HS-27A (cell line): ENCODE results near the gene MOB3B.

Experiments
- DNase-seq: peaks from one replicate; pipeline ENCODE4 v3.0.0-alpha.2; 2012; ENCODE audit warnings: low read depth, missing footprints

Gene MOB3B

GRCh38 chr9:27540502-27540901 lies 10.9 kb upstream of the MOB3B start:
- DNase-seq = no peak

DNA sequence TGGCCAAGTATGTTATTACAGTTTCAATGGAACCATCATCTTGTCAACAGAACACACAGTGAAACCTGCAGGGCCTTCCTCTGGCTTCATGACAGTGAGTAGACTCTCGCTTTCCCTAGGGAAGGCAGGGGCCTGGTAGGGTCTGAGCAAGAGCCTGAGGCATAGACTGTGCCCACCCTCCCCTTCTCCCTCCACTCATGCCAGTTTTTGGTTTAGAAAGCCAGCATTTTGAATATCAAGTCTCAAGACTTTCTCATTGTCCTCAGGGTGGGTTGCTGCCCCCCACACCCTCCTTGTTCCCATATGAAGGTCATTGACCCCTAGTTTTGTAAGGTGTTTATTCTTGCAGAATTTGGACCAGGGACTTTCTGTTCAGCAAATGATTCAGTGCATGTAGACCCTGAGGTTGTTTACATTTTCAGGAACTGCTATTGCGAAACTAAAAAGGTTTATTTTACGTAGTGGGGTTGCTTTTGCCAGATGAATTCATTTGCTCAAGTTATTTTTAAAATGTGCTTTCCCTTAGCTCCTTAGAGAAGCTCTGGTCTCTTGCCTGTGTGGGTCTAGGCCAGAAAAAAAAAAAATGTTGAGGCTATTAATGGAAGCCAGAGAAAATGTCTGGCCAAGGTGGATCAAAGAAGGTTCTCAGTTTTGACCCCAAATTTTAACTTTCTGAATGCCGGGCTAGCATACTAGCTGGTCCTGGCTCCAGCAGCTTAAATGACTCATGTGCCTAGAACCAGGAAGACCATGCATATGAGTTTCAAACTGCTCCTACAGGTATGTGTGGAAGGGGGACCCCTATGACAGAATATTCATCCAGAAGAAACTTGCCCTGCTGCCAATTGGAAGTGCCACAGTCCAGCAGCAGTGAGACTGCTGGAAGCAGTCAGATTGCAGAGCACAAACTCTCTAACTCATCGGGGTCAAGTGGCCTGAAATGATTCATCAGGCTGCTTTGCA lies 10.1 kb upstream of the MOB3B start:
- no peak for DNase-seq

DNA sequence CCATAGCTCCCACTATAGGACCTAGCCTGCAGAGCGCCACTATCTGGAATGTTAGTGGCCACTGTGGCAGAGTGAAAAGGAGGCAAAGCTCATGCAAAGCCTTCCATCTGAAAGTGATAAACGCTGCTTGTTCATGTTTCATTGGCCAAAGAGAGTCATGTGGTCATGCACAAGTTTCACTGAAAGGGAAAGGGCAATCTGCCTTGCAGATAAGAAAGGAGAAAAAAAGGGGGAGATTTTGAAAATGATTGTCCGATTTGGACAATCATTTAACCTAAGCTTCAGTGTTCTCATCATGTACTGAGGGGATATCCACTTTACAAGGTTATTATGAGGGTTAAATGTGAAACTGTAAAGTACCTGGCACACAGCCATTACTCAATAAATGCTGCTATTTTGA lies 9.0 kb upstream of the MOB3B start:
- DNase-seq = no peak

- no peak for DNase-seq
These were observed 8.1 kb upstream of the MOB3B start for GRCh38 chr9:27537756-27538155.

GRCh38 chr9:27537027-27537435 lies 7.4 kb upstream of the MOB3B start:
- DNase-seq = no peak

DNA sequence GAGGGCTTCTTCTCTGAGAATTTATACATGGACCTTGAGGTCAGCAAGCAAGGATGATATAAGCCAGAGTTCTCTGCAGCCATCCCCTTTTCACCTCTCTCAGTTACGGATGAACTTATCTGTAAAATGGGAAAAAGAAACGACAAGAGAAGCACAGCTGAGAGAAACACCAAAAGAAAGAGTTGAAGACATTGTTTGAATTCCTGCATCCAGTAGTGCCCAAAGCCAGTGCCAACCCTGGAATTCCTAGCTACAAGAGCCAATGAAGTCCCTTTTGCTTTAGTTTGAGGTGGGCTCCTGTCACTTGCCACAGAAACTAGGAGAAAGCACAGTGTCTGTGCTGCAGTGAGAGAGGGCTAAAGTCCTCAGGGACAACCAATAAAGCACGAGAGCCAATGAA lies 6.6 kb upstream of the MOB3B start:
- no peak for DNase-seq

GRCh38 chr9:27535701-27536118 lies 6.1 kb upstream of the MOB3B start:
- no peak for DNase-seq

DNA sequence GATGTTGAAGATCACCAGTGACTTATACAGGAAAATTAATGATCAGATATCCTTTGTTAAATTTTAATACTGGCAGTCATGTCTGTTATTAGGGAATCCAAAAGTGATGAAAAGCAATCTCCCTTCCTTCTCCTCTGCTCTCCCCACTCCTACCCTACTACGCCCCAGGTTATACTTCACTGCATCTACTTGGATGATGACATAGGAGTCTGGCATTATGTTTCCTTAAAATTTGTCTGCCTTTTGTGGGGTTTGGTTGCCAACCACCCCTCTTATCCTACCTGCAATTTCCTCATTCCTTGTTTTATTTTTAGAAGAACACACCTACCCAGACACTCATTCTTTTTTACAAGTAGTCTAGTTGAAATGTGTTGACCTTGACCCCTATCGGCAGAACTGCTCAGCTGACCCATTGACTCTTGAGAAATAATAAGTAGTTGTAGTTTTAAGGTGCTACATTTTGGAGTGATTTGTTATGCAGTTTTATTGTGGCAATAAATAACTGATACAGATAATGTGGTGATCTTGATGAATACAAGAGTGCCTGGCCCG lies 5.1 kb upstream of the MOB3B start:
- no peak for DNase-seq

DNA sequence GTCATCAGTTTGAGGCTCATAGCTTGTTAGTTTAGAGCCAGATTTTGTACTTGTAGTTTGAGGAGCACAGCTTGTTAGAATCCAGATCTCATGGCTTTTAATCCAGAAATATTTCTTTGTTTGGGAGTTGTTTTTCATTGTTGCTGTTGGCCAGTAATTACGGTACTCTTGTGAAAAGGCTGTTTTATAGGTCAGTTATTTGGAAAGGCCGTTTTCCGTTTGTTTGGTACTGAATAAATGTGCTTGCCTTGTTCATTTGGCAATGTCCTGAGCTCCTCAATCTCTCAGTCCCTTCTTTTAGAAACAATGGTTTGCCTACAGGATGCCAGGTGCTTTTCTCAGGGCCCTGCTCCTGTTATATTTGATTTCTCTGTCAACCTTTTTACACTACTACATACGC lies 4.5 kb upstream of the MOB3B start:
- DNase-seq = no peak

DNA sequence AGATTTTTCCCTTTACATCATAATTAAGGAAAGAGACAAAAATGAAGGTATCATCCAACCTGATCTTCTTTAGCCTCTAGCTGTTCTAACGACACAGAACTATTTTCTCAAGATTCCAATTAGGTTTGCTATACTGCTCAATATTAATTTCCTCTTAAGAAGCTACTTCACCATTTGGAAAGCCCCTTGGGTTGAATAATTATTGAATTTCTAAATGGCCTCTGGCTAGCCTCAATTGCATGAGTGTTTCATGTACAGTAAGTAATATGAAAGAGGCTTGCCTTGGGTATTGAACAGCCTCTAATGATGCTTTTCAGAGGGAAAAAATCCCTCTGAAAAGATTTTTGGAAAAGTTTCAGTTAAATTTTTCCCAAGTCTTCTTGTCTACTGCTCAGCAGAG lies 3.7 kb upstream of the MOB3B start:
- DNase-seq = no peak

DNA sequence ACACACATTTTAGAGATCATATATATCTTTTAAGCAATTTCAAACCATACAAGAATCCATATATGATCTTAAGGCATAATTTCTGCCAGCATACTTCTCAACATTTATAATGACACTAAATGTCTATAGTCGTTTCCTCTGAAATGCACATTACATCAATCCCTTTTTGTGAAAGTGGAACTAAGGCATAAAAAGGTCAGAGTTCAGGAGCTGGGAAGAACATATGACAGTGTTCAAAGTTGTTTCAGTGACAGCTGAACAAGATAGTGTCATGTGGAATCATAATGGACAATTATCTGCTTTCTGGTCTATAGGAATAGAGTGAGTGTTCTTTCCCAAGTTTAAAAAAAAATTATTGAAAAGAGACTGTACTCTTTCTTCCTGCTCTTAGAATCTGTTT lies 2.4 kb upstream of the MOB3B start:
- DNase-seq = no peak

GRCh38 chr9:27530915-27531755 lies 1.5 kb upstream of the MOB3B start:
- no peak for DNase-seq

DNA sequence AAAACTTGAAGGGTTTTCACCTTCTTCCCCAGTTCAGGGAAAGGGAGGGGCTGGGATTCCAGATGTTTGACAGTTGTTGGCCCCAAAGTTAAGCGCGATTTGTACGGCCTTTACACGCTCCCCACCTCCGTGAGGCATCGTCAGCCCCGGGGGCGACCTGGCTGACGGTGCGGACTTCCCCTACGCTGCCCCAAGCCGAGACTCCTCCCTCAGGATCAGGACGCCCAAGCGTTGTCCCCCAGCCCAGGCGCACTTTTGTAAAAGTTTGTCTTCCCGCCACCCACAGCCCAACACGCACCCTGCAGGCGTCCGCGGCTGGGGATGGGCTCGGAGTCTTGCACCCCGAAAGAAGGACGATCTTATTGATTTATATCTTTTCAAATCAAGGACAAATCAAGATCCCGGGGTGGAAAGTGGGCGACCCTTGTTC lies 713 bp downstream of the MOB3B start:
- no peak for DNase-seq

DNA sequence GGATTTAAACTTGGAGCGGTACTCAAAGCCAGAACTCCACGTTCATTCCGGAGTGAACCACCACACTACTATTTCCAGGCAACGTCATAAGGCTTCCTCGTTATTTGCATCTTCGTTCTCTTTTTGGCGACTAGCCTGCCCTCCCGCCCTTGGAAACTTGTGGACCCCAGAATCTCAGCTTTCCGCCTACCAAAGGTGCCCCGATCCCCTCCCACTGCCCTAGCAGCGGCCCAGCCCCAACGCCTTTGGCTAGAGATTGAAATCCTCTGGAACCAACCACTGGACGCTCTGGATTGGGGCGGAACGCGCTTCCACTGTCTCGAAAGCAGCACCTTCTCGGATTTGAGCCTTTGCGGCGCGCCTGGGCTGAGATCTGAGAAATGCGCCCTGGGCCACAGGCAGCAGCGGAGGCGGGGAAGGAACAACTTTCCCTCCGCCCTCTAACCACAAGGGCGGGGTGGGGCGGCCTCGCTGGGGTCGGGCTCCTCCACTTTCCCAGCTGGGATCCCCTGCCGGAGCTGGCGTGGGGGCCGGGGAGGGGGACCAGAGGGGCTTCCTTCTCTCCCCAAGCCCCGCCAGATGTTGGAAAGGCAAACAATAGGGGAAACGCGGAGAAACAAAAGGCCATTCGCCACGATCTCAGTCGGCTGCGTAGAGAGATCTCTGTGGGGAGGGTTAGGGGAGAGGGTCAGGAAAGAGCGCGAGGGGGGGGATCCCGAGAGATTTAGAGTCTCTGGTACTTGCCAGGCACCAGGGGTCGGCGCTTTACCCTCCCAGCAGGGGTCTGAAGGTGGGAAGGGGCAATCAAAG lies 1.3 kb downstream of the MOB3B start:
- DNase-seq = no peak

DNA sequence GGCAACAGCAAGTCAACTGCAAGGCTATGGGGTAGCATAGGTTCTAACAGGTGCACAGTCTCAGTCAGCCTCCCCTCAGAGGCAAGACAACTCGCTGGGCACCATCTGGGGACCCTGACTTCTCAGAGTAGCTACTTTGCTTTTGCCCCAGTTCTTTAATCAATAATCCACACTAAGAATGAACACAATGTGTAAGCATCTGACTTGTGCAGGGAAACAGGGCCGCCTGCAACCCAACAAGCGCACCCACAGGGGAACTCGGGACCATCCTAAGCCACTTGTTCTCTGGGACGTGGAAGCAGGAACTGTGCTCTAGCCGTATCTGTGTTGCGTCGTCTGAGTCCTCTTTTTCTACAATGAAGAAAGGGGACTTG lies 1.9 kb downstream of the MOB3B start:
- DNase-seq = no peak

GRCh38 chr9:27524236-27524635 lies 5.4 kb downstream of the MOB3B start, which contains the start of gene IFNK:
Gene IFNK, plus strand, starts transcription at chr9:27524290. Its CDS starts 47 bp downstream, at chr9:27524337.
- DNase-seq = no peak

DNA sequence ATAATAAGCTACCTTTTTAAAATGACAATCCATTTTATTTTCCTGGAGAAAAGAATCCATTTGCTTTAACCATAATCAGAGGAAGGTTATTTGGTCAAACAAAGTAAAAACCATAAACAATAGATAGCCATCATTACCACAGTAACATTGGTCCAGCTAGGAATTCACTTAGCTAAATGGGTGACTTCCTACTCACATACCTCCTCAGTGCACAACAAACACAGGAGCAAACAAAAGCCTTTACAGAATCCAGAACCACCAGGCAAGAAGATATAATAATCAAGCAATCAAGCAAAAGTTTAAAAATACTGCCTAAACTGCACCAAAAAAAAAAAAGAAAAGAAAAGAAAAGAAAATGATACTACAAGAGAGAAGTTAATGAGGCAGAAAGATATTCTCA lies 6.5 kb downstream of the MOB3B start:
- DNase-seq = no peak

DNA sequence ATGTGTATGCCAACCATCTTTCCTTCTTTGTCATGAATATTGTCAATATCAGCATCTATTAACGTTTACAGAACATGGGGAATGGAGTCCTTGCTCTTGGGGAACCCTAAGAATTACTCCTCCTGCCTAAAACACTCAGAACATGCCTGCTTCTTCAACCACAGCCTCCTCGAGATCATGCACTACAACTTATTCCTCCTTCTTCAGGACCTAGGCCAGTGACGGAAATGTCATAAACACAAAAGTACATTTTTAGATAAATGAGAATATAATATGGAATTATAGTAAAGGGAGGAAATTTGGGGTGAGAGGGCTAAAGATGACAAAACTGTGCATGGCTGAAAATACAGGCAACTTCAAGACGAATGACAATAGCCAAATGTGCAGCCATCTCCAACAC lies 8.6 kb downstream of the MOB3B start:
- no peak for DNase-seq

- no peak for DNase-seq
These were observed 9.8 kb downstream of the MOB3B start for GRCh38 chr9:27519466-27520465.

GRCh38 chr9:27518809-27519208 lies 10.8 kb downstream of the MOB3B start:
- DNase-seq = no peak

DNA sequence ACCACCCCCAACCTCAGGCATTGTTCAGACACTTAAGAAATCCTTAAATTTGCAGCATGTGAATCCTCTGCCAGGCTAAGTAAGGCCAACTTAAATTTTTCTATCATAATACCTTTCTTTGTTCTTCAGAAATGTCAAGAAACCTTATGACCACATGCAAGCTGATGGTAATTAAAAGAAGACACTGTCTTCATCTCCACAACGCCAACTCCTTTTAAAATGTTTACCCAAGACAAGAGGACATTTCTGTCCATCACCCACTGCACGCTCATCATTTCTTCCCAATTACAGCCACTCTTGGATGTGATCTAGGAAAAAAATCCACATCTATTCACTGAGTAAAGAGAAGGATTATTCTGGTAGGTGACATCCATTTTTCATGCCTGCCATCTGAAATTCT lies 11.6 kb downstream of the MOB3B start:
- DNase-seq = no peak
